H1 (cell line): Measurements from ENCODE around the gene PDC. TPM values are rescaled to one million over a fixed set of nuclear protein-coding genes. Genes with fewer than 3 reads are reported as not detected.

Experiments used
- CTCF ChIA-PET: fragments of 300-600 bp; sonication (Branson Sonifier 250); formaldehyde crosslinking; loops from one replicate; lab custom pipeline; 2021; ENCODE audit not compliant: partially characterized antibody; lab: Charles Lee
- POLR2A ChIA-PET: fragments of 300-600 bp; sonication (Branson Sonifier 250); formaldehyde crosslinking; loops from one replicate; lab custom pipeline; 2021; ENCODE audit warnings: inconsistent platforms; ENCODE audit not compliant: partially characterized antibody; lab: Charles Lee
- DNase-seq, 2 experiments: peaks; one replicate each; pipeline versions ENCODE4 v3.0.0 to v3.0.0-alpha.2; 2010 to 2022; ENCODE audit warnings: low spot score in 2 of 2, low read depth in 1 of 2, mixed read lengths in 1 of 2
- FAIRE-seq: peaks from 2 replicates; lab custom pipeline; 2011; peaks lifted over from hg19 to GRCh38; lab: Jason Lieb, UNC
- H2AFZ ChIP-seq: 2 replicates; pipeline ENCODE4 v1.8.1; 2012; ENCODE audit warnings: low read length, inconsistent platforms
- H2AK5ac ChIP-seq: 2 replicates; pipeline ENCODE4 v1.6.1; 2013; ENCODE audit warnings: low read depth, low read length
- H2BK120ac ChIP-seq: replicated peaks from 2 replicates; pipeline ENCODE3; 2013; ENCODE audit warnings: low read depth, low read length, inconsistent platforms
- H2BK12ac ChIP-seq: 2 replicates; pipeline ENCODE4 v1.6.1; 2013; ENCODE audit warnings: low read depth, low read length
- H2BK15ac ChIP-seq: 2 replicates; pipeline ENCODE4 v1.6.1; 2013; ENCODE audit warnings: low read length
- H2BK20ac ChIP-seq: 2 replicates; pipeline ENCODE4 v1.6.1; 2013; ENCODE audit warnings: low read length
- H2BK5ac ChIP-seq: 2 replicates; pipeline ENCODE4 v1.6.1; 2013; ENCODE audit warnings: low read depth, low read length
- H3K14ac ChIP-seq: 2 replicates; pipeline ENCODE4 v1.6.1; 2013; ENCODE audit warnings: inconsistent platforms; ENCODE audit not compliant: insufficient read length
- H3K18ac ChIP-seq: 2 replicates; pipeline ENCODE4 v1.6.1; 2013; ENCODE audit warnings: low read length; ENCODE audit errors: extremely low read depth
- H3K23ac ChIP-seq: 2 replicates; pipeline ENCODE4 v1.6.1; 2013; ENCODE audit warnings: inconsistent platforms; ENCODE audit not compliant: insufficient read length
- H3K23me2 ChIP-seq: 2 replicates; pipeline ENCODE4 v1.6.1; 2013; ENCODE audit warnings: low read depth, low read length
- H3K27ac ChIP-seq: 2 replicates; pipeline ENCODE4 v1.6.1; 2011; ENCODE audit warnings: low read depth, low read length, inconsistent platforms
- H3K27me3 ChIP-seq, 4 experiments: replicated peaks in 1 of 4; 1 replicate in 1 of 4; 2 replicates in 3 of 4; pipeline versions ENCODE4 v1.6.1 to v1.8.1; 2011 to 2013; ENCODE audit warnings: low read length in 3 of 4, mild to moderate bottlenecking in 3 of 4, inconsistent platforms in 2 of 4, mixed read lengths in 2 of 4, moderate library complexity in 1 of 4; ENCODE audit not compliant: control insufficient read depth in 3 of 4, insufficient read depth in 3 of 4; ENCODE audit errors: extremely low read depth in 1 of 4
- H3K36me3 ChIP-seq, 4 experiments: 2 replicates each; pipeline versions ENCODE4 v1.6.1 to v1.8.1; 2011 to 2013; ENCODE audit warnings: mild to moderate bottlenecking in 4 of 4, low read length in 3 of 4, moderate library complexity in 2 of 4, control low read depth in 1 of 4, inconsistent platforms in 1 of 4; ENCODE audit not compliant: insufficient read depth in 4 of 4, control insufficient read depth in 2 of 4
- H3K4ac ChIP-seq: replicated peaks from 2 replicates; pipeline ENCODE3; 2013; ENCODE audit warnings: low read length, low read depth, mixed read lengths, inconsistent platforms; ENCODE audit not compliant: insufficient read length
- H3K4me1 ChIP-seq, 4 experiments: replicated peaks in 1 of 4; 1 replicate in 1 of 4; 2 replicates in 3 of 4; pipeline versions ENCODE4 v1.6.1 to v1.8.1; 2011 to 2013; ENCODE audit warnings: low read length in 3 of 4, inconsistent platforms in 2 of 4, mixed read lengths in 1 of 4; ENCODE audit not compliant: insufficient read depth in 4 of 4, control insufficient read depth in 3 of 4
- H3K4me2 ChIP-seq, 2 experiments: 2 replicates each; pipeline versions ENCODE4 v1.6.1 to v1.8.1; 2011 to 2013; ENCODE audit warnings: low read depth in 2 of 2, low read length in 2 of 2, control low read depth in 1 of 2, inconsistent platforms in 1 of 2, mild to moderate bottlenecking in 1 of 2; ENCODE audit not compliant: insufficient read depth in 1 of 2
- H3K4me3 ChIP-seq, 4 experiments: fragments of 200-600, 300-600 bp in 1 of 4; sonication (generic), shearing (Covaris generic), sonication (Bioruptor Twin) in 1 of 4; 2 replicates each; pipeline versions ENCODE4 v1.5.1 to v1.8.1; 2011 to 2016; ENCODE audit warnings: low read length in 4 of 4, low read depth in 3 of 4, control low read depth in 2 of 4, inconsistent platforms in 2 of 4, mild to moderate bottlenecking in 2 of 4, mixed read lengths in 1 of 4, moderate library complexity in 1 of 4; ENCODE audit not compliant: insufficient read depth in 2 of 4; ENCODE audit errors: extremely low read depth in 1 of 4
- H3K56ac ChIP-seq: replicated peaks from 2 replicates; pipeline ENCODE3; 2013; ENCODE audit warnings: low read depth, mild to moderate bottlenecking, mixed read lengths, low read length, inconsistent platforms; ENCODE audit not compliant: insufficient read length
- H3K79me1 ChIP-seq: 2 replicates; pipeline ENCODE4 v1.6.1; 2013; ENCODE audit warnings: low read depth, low read length, control low read depth
- H3K79me2 ChIP-seq, 2 experiments: 2 replicates each; pipeline versions ENCODE4 v1.6.1 to v1.8.1; 2012 to 2013; ENCODE audit warnings: low read length in 2 of 2, mild to moderate bottlenecking in 2 of 2, inconsistent platforms in 1 of 2; ENCODE audit not compliant: insufficient read depth in 2 of 2, control insufficient read depth in 1 of 2
- H3K9ac ChIP-seq, 4 experiments: replicated peaks in 1 of 4; 1 replicate in 1 of 4; 2 replicates in 3 of 4; pipeline versions ENCODE4 v1.6.1 to v1.8.1; 2011 to 2013; ENCODE audit warnings: low read depth in 3 of 4, low read length in 3 of 4, control low read depth in 2 of 4, mild to moderate bottlenecking in 2 of 4, moderate library complexity in 2 of 4, inconsistent platforms in 1 of 4; ENCODE audit errors: extremely low read depth in 1 of 4
- H3K9me3 ChIP-seq, 2 experiments: 2 replicates each; pipeline versions ENCODE4 v1.6.1 to v1.8.1; 2012 to 2013; ENCODE audit warnings: mild to moderate bottlenecking in 2 of 2, moderate library complexity in 2 of 2, control low read depth in 1 of 2, inconsistent platforms in 1 of 2, low read depth in 1 of 2, low read length in 1 of 2, mixed read lengths in 1 of 2; ENCODE audit not compliant: insufficient read depth in 2 of 2
- H4K20me1 ChIP-seq, 2 experiments: replicated peaks in 1 of 2; 2 replicates each; pipeline versions ENCODE3 to v1.8.1; 2011 to 2013; ENCODE audit warnings: inconsistent platforms in 2 of 2, low read length in 2 of 2, mild to moderate bottlenecking in 1 of 2; ENCODE audit not compliant: insufficient read depth in 2 of 2, control insufficient read depth in 1 of 2
- H4K5ac ChIP-seq: 2 replicates; pipeline ENCODE4 v1.6.1; 2013; ENCODE audit warnings: low read length, low read depth, mixed read lengths, inconsistent platforms; ENCODE audit not compliant: insufficient read length
- H4K8ac ChIP-seq: 2 replicates; pipeline ENCODE4 v1.8.0; 2013; ENCODE audit warnings: mild to moderate bottlenecking, moderate library complexity, low read length, inconsistent platforms; ENCODE audit not compliant: insufficient read depth; ENCODE audit errors: extremely low read depth
- H4K91ac ChIP-seq: replicated peaks from 2 replicates; pipeline ENCODE3; 2013; ENCODE audit warnings: low read length, mixed read lengths, inconsistent platforms; ENCODE audit not compliant: insufficient read length
- CEBPB ChIP-seq: IDR thresholded peaks from 2 replicates; pipeline ENCODE4 v1.6.1; 2012; ENCODE audit warnings: low read depth, low read length
- CREB1 ChIP-seq: IDR thresholded peaks from 2 replicates; pipeline ENCODE4 v1.6.1; 2012; ENCODE audit warnings: inconsistent platforms
- WGBS, 2 experiments: shearing (Covaris generic) in 1 of 2; methylation state at CpG; one replicate each; pipeline versions ENCODE4 v1.1.6 to v1.1.7; 2013 to 2015; ENCODE audit warnings: low lambda C conversion rate in 2 of 2, mixed read lengths in 2 of 2, inconsistent platforms in 1 of 2, low coverage in 1 of 2, missing lambda C conversion rate in 1 of 2; ENCODE audit not compliant: insufficient replicate concordance in 2 of 2, insufficient coverage in 1 of 2, insufficient read length in 1 of 2; ENCODE audit errors: extremely low coverage in 1 of 2, missing lambda C conversion rate in 1 of 2; 5-methylcytosine and 5-hydroxymethylcytosine counted together
- polyA plus RNA-seq, 7 experiments: library from polyadenylated mRNA; depleted of rRNA in 3 of 7; stranded (reverse) in 5 of 7; unstranded in 2 of 7; fragments of >200 nt in 5 of 7; fragments of 200-250 nt in 2 of 7; gene quantifications; 1 replicate in 5 of 7; 2 replicates in 1 of 7; 4 replicates in 1 of 7; pipeline versions ENCODE4 v1.2.1 to v1.2.3, GENCODE V29; 2011 to 2013; ENCODE audit warnings: missing spikeins in 2 of 7, mixed read lengths in 2 of 7
- total RNA-seq: library from RNA; stranded (reverse); fragmentation: NEBNext Ultra II Directional; extraction: Animal tissue kit (Norgen Biotek cat#: 25700); gene quantifications from 2 replicates; pipeline ENCODE4 v1.2.1, GENCODE V29; 2021

Gene PDC
- total and polyA plus RNA-seq, 2 of the 8 experiments (the other 6 are each of a cell fraction or from before 2014, with no cell fraction given) = not detected

- H3K27ac ChIP-seq = no peak overlapping the region
- no peak overlapping the region for H3K14ac ChIP-seq
- H2AK5ac ChIP-seq = no peak overlapping the region
- H3K56ac ChIP-seq = no peak overlapping the region
- no peak overlapping the region for H3K18ac ChIP-seq
- no peak for FAIRE-seq
- no peak overlapping the region for H2BK20ac ChIP-seq
- no peak overlapping the region for H3K4ac ChIP-seq
- no peak overlapping the region for H2BK15ac ChIP-seq
- POLR2A ChIA-PET = interaction anchor here (0.6 kb wide), 2 partner anchors 71 to 326 kb away, joined by 3 to 4 read pairs; no protein-coding TSS in a partner anchor
- no peaks in the 10 kb centered on the region for H4K20me1 ChIP-seq
- H2BK12ac ChIP-seq = no peak overlapping the region
- no peaks in the 10 kb centered on the region for H3K79me1 ChIP-seq
- no peak overlapping the region for H2AFZ ChIP-seq
- no peak overlapping the region for H2BK5ac ChIP-seq
- H4K8ac ChIP-seq = no peak overlapping the region
- no peak for DNase-seq
- no peak overlapping the region for H3K4me2 ChIP-seq
- no peaks in the 10 kb centered on the region for H3K79me2 ChIP-seq
- no peaks in the 10 kb centered on the region for H3K27me3 ChIP-seq
- no peaks in the 10 kb centered on the region for H3K4me1 ChIP-seq
- H3K9ac ChIP-seq = no peak overlapping the region; a peak in 1 of 7 replicates
- H3K23me2 ChIP-seq = no peaks in the 10 kb centered on the region; the same call in 1 of the 2 replicates
- no peak overlapping the region for H2BK120ac ChIP-seq
- no peak overlapping the region for H3K23ac ChIP-seq
- H3K36me3 ChIP-seq = no peaks in the 10 kb centered on the region
- no peaks in the 10 kb centered on the region for H3K9me3 ChIP-seq
- 87% methylated on average over 3 of the region's 3 CpGs; no CpG with 5 or more reads in 1 of the 2 experiments for WGBS, 2 experiments
- H4K5ac ChIP-seq = no peak overlapping the region
- no peak overlapping the region for H4K91ac ChIP-seq
- CTCF ChIA-PET = no interaction called here
- TF ChIP-seq CEBPB = peak; percentile 51; the same call in 1 of the 2 replicates
- no peak for TF ChIP-seq CREB1
- H3K4me3 ChIP-seq = no peak overlapping the region
Measured at GRCh38 chr1:186429017-186429416, 31.9 kb downstream of the PDC start.
